Measurements from ENCODE around the gene NCOA5.

DNA sequence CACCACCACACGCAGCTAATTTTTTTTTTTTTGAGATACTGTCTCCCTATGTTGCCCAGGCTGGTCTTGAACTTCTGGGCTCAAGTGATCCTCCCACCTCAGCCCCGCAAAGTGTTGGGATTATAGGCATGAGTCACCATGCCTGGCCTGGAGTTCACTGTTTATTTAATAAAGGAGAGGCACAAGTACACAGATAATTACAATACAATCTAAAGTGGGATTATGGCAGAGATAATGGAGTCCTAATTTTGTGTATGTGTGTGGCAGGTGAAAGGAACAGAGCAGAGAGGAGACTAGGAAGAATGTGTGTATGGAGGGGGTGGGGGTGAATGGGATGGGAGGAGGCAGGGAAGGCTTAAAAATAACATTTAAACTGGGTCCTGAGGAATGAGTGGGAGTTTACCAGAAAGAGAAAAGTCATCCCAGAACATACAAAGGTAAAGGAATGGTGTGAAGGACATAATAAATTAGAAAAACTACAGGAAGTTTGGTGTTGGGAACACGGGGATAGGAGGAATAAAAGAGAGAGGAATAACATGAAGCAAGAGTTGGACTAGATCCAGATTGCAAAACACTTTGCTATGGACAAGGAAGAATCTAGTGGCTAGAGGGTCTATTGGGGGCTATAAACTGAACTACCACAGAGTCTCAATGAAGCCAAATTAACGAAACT, 4.4 kb downstream of the NCOA5 start:
- TF ChIP-seq, protein P1, sequence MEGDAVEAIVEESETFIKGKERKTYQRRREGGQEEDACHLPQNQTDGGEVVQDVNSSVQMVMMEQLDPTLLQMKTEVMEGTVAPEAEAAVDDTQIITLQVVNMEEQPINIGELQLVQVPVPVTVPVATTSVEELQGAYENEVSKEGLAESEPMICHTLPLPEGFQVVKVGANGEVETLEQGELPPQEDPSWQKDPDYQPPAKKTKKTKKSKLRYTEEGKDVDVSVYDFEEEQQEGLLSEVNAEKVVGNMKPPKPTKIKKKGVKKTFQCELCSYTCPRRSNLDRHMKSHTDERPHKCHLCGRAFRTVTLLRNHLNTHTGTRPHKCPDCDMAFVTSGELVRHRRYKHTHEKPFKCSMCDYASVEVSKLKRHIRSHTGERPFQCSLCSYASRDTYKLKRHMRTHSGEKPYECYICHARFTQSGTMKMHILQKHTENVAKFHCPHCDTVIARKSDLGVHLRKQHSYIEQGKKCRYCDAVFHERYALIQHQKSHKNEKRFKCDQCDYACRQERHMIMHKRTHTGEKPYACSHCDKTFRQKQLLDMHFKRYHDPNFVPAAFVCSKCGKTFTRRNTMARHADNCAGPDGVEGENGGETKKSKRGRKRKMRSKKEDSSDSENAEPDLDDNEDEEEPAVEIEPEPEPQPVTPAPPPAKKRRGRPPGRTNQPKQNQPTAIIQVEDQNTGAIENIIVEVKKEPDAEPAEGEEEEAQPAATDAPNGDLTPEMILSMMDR (IDR thresholded peaks at IDR 0.05): no peak
- no peak for TF ChIP-seq POLR2A (IDR thresholded peaks at IDR 0.05)

Measured in body of pancreas (tissue), 4 donors.